HEK293 (cell line): ENCODE measurements around the gene BACE1-AS.

Experiments
- CTCF ChIA-PET: fragments of 350-600 bp; formaldehyde crosslinking; extraction: SDS; loops from one replicate; lab custom pipeline; 2021; ENCODE audit warnings: antibody characterized with exemption; lab: Yijun Ruan, JAX
- POLR2A ChIA-PET: fragments of 300-600 bp; formaldehyde crosslinking; extraction: SDS; loops from one replicate; lab custom pipeline; 2020; ENCODE audit warnings: antibody characterized with exemption, inconsistent platforms; lab: Yijun Ruan, JAX
- H3K27ac ChIP-seq: fragments of 200-500 bp; sonication (Bioruptor generic); 2 replicates; pipeline ENCODE4 v1.5.1; 2014; ENCODE audit warnings: low read depth, low read length, control low read depth, inconsistent platforms; ENCODE audit errors: extremely low read depth
- H3K36me3 ChIP-seq, 2 experiments: fragments of 200-500 bp in 1 of 2; sonication (Bioruptor generic) in 1 of 2; 1 replicate in 1 of 2; 2 replicates in 1 of 2; pipeline ENCODE4 v1.5.1; 2014 to 2017; ENCODE audit warnings: inconsistent platforms in 2 of 2, low read length in 2 of 2; ENCODE audit not compliant: control insufficient read depth in 2 of 2, insufficient read depth in 1 of 2
- H3K4me1 ChIP-seq: fragments of 200-500 bp; sonication (Bioruptor generic); 2 replicates; pipeline ENCODE4 v1.5.1; 2014; ENCODE audit warnings: mild to moderate bottlenecking, low read length, inconsistent platforms; ENCODE audit not compliant: control insufficient read depth, insufficient read depth
- H3K4me3 ChIP-seq: 2 replicates; pipeline ENCODE4 v1.5.1; 2011; ENCODE audit warnings: low read depth, mild to moderate bottlenecking, control low read depth, low read length, moderate library complexity
- H3K9me3 ChIP-seq: fragments of 200-500 bp; sonication (Bioruptor generic); 2 replicates; pipeline ENCODE4 v1.5.1; 2014; ENCODE audit warnings: low read depth, low read length, inconsistent platforms; ENCODE audit not compliant: control insufficient read depth, insufficient read depth
- PRDM10 ChIP-seq: fragments of 450-650 bp; formaldehyde crosslinking; IDR thresholded peaks from 2 replicates; pipeline ENCODE4 v1.5.1; 2016; ENCODE audit warnings: missing biosample characterization, missing genetic modification characterization
- PRDM2 ChIP-seq: fragments of 450-650 bp; formaldehyde crosslinking; IDR thresholded peaks from 2 replicates; pipeline ENCODE4 v1.5.1; 2016; ENCODE audit warnings: missing biosample characterization, missing genetic modification characterization, borderline replicate concordance
- SCRT1 ChIP-seq: fragments of 450-650 bp; formaldehyde crosslinking; IDR thresholded peaks from 2 replicates; pipeline ENCODE4 v1.5.1; 2016; ENCODE audit warnings: missing biosample characterization, missing genetic modification characterization, borderline replicate concordance
- ZBTB1 ChIP-seq: fragments of 450-650 bp; formaldehyde crosslinking; IDR thresholded peaks from 2 replicates; pipeline ENCODE4 v1.5.1; 2016; ENCODE audit warnings: missing biosample characterization, missing genetic modification characterization
- ZBTB49 ChIP-seq: fragments of 450-650 bp; formaldehyde crosslinking; IDR thresholded peaks from 2 replicates; pipeline ENCODE4 v1.5.1; 2016; ENCODE audit warnings: missing biosample characterization, missing genetic modification characterization, low read depth
- ZEB2 ChIP-seq: fragments of 450-650 bp; formaldehyde crosslinking; IDR thresholded peaks from 2 replicates; pipeline ENCODE4 v1.5.1; 2016; ENCODE audit warnings: missing biosample characterization, missing genetic modification characterization
- ZFP41 ChIP-seq: fragments of 450-650 bp; formaldehyde crosslinking; IDR thresholded peaks from 2 replicates; pipeline ENCODE4 v1.5.1; 2016; ENCODE audit warnings: missing biosample characterization, missing genetic modification characterization, borderline replicate concordance
- ZNF132 ChIP-seq: fragments of 450-650 bp; formaldehyde crosslinking; IDR thresholded peaks from 2 replicates; pipeline ENCODE4 v1.5.1; 2017; ENCODE audit warnings: missing biosample characterization, missing genetic modification characterization, borderline replicate concordance
- ZNF148 ChIP-seq: fragments of 450-650 bp; formaldehyde crosslinking; IDR thresholded peaks from 2 replicates; pipeline ENCODE4 v1.5.0; 2017; ENCODE audit warnings: missing biosample characterization, missing genetic modification characterization, borderline replicate concordance
- ZNF175 ChIP-seq: fragments of 450-650 bp; formaldehyde crosslinking; IDR thresholded peaks from 2 replicates; pipeline ENCODE4 v1.5.1; 2016; ENCODE audit warnings: missing biosample characterization, missing genetic modification characterization
- ZNF324 ChIP-seq: fragments of 450-650 bp; formaldehyde crosslinking; IDR thresholded peaks from 2 replicates; pipeline ENCODE4 v1.5.1; 2016; ENCODE audit warnings: missing biosample characterization, missing genetic modification characterization
- ZNF558 ChIP-seq: fragments of 450-650 bp; formaldehyde crosslinking; IDR thresholded peaks from 2 replicates; pipeline ENCODE4 v1.5.1; 2016; ENCODE audit warnings: missing biosample characterization, missing genetic modification characterization
- ZNF560 ChIP-seq: fragments of 450-650 bp; formaldehyde crosslinking; IDR thresholded peaks from 2 replicates; pipeline ENCODE4 v1.5.1; 2017; ENCODE audit warnings: missing biosample characterization, missing genetic modification characterization, borderline replicate concordance
- ZNF621 ChIP-seq: fragments of 450-650 bp; formaldehyde crosslinking; IDR thresholded peaks from 2 replicates; pipeline ENCODE4 v1.5.1; 2017; ENCODE audit warnings: missing biosample characterization, missing genetic modification characterization
- ZNF701 ChIP-seq: fragments of 450-650 bp; formaldehyde crosslinking; IDR thresholded peaks from 2 replicates; pipeline ENCODE4 v1.5.1; 2016; ENCODE audit warnings: missing biosample characterization, missing genetic modification characterization

Gene BACE1-AS

GRCh38 chr11:117289795-117290194 lies 1.4 kb upstream of the BACE1-AS start:
- POLR2A ChIA-PET: interaction anchor here (0.6 kb wide), 2 partner anchors 46 to 48 kb away, joined by 3 read pairs; no protein-coding TSS in a partner anchor
- Histone ChIP-seq H3K4me1 (no peaks in the 10 kb centered on the region), H3K4me3 (no peak overlapping the region), H3K27ac (no peak overlapping the region), H3K9me3 (no peaks in the 10 kb centered on the region), H3K36me3 (peaks cover 0 to 85% of the 10 kb centered on the region in 2 experiments)
- no peak for TF ChIP-seq ZNF148
- no peak for TF ChIP-seq ZNF621 (tag by site-specific recombination)
- TF ChIP-seq SCRT1: no peak
- TF ChIP-seq ZNF560 (tag by site-specific recombination): no peak
- no peak for TF ChIP-seq PRDM2
- TF ChIP-seq ZNF175 (tag by site-specific recombination): no peak
- no peak for TF ChIP-seq ZBTB49 (tag by site-specific recombination)
- TF ChIP-seq ZNF324 (tag by site-specific recombination): no peak
- TF ChIP-seq ZBTB1 (tag by site-specific recombination): no peak
- TF ChIP-seq ZEB2 (tag by site-specific recombination): no peak
- no peak for TF ChIP-seq ZFP41 (tag by site-specific recombination)
- no peak for TF ChIP-seq ZNF558
- TF ChIP-seq ZNF132 (tag by site-specific recombination): no peak
- no peak for TF ChIP-seq PRDM10 (tag by site-specific recombination)
- TF ChIP-seq ZNF701 (tag by site-specific recombination): no peak
- CTCF ChIA-PET: interaction anchor here (0.6 kb wide), 1 partner anchor 18 kb away, joined by 3 read pairs; no protein-coding TSS in a partner anchor
